GDM1 (cell line): ENCODE measurements around the gene GGA2.
A peak's percentile ranks its signal among the peaks of the same experiment; 100 is the strongest.
"Not testable (repeated sequence)": the region's sequence is repeated elsewhere in the genome, so short reads cannot be mapped to it uniquely, and the experiment has no call there.

Experiments used
- DNase-seq: peaks from one replicate; lab custom pipeline; 2025; lab: John Stamatoyannopoulos, UW

GGA2 gene

DNA sequence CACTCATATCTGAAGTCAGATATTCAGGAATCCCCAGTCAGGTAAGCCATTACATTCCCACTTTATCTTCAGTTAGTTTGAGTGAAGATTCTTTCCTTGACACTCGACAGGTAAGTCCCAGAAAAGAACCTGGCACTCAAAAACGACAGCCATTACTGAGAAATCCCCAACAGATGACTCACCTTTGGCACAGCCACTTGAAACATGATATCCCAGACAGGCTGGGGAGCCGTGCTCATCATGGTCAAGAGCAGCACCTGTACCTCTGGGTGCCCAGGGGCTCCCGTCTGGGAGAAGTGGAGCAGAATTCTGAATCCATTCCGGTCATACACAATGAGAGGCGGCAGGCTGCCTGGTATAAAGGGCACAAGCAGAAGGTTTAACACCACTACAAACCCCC lies 40.5 kb downstream of the GGA2 start:
- no peak for DNase-seq

DNA sequence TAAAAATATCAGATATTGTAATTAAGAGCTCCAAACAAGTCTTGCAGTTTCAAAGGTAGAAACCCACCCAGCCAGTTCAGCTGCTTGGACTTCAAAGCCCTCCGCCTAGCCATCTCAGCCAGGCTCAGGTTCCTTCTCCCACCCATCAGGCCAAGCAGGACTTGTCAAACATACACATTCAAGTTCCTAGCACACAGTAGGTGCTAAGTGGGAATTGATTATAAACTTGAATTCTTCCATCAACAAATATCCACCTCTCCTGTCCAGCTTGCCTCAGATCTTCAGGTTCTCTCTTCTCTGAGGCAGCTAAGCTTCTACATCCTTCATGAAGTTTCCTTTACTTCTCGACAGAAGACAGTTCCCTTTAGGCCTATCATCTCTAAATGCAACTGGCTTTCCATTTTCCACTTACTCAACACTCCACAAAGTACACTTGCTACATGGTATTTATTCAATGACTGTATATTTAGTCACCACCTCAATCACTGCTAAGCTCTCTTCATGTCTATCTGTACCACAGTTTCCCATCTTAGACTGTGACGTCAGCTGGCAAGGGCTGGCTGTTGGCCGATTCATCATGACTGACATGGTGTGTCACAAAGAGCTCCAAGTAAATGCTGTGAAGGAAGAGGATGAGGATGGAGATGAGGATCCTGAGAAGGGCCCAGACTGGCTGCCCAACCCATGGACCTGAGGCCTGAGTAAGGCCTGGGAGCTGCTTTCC lies 44.0 kb downstream of the GGA2 start:
- no peak for DNase-seq

DNA sequence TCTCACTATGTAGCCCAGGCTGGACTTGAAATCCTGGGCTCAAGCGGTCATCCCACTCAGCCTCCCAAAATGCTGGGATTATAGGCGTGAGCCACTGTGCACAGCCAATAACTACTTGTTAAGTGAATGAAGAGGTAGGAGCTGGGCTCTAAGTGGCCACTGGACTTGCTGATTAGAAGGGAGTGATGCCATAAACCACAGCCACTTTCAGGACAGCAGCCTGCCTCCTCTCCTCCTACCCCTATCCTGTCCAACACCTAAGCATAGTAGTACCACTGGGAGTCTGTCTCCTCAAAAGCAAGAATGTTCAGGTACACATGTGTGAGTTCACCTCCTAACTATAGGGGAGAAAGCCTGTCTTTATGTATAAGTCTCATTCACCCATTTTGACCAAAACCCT lies 45.1 kb downstream of the GGA2 start:
- no peak for DNase-seq

DNA sequence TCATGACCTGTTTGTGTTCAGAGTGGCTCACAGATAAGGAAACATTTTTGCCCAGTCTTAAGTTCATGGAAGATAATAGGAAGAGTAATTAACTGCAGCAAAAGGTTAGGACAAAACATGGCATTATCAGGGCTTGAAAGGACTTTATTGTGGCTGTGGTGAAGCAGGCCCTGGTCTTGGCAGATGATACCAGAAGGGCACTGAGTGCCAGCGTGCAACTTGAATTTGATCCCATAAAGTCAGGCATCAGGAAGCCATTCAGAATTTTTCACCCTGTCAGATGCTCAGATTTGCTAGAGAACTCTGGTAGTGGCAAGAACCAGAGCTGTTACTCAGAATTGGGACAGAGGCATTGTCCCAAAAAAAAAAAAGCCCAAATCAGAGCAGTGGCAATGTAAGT lies 46.1 kb downstream of the GGA2 start:
- no peak for DNase-seq

DNA sequence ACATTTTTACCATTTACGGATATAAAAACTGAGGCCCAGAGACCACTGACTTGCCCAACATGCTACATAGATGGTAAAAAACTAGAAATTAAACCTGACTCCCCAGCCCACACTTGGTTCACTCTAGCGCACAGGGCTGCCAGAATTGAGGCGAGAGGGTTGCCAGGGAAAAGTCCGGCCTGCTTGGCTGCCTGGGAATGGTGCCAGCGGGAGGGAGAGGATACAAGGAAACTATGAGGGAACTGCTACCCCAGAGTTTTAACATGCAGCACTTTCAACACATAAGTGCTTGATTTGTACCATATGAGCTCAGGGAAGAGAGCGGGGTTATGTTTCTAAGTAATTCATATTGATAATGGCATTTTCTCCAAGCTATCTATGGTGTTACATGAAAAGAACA lies 47.3 kb downstream of the GGA2 start:
- not testable (repeated sequence) for DNase-seq

DNA sequence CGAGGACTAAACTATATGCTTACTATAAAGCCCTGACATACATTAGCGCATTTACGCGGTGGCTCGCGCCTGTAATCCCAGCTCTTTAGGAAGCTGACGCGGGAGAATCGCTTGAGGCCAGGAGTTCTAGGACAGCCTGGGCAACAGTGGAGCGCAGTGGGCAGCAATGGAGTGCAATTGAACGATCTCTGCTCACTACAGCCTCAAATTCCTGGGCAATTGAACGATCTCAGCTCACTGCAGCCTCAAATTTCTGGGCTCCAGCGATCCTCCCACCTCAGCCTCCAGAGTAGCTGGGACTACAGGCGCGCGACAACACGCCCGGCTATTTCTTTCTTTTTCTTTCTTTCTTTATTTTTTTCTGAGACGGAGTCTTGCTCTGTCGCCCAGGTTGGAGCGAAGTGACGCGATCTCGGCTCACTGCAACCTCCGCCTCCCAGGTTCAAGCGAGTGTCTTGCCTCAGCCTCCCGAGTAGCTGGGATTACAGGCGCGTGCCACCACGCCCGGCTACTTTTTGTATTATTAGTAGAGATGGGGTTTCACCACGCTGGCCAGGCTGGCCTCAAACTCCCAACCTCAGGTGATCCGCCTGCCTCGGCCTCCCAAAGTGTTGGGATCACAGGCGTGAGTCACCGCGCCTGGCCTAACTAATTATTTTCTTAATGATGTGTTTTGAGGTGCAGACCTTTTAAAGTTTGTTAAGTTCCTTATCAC lies 56.8 kb downstream of the GGA2 start:
- DNase-seq = no peak

DNA sequence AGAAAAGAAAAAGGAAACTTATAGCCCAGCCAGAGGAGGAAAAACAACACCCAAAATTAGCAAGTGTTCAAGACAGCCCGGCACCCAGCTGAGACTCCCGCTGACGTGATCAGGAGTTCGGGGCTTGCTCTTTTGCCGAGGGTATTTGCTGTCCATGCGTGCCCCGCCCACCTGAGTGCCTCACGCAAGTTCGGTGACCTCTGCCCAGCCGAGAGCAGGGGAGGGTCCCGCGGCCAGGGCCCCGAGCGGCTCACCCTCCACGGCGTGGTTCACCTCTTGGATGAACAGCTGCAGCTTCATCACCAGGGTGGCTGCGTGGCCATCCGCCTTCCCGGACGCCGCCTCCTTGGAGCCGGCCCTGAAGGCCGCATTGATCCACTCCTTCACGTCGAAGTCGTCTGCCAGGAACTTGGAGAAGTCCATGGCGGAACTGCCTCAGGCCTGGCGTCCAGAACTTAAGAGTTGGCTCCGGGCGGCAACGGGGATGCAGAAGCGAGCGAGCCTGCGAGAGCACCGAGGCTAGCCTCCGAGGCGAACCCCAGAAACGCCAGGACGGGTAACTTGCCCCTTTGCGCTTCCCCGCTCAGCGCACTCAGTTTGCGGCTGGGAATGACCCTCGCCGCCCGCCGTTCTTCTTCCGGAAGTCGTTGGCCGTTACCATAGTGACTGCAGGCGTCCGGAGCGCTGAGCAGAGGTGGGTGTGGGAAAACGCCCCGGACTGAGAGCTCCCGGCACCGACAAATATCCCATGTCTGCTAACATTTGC lies 57.5 kb downstream of the GGA2 start, which contains the start of gene COG7:
COG7 (minus strand) TSS at position 618 of the 766 bp plus-strand sequence; CDS start at position 423, 195 bp downstream.
- DNase-seq = peak; percentile 70

DNA sequence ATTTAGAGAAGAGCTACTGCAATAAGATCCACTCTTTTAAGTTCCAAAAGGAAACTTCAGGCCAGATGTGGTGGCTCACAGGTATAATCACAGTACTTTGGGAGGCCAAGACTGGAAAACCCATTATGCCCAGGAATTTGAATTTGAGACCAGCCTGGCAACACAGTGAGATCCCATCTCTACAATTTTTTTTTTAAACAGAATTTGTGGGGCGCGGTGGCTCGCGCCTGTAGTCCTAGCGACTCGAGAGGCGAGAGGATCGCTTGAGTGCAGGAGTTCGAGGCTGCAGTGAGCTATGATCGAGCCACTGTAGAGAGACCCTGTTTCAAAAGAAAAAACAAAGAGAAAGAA lies 58.1 kb downstream of the GGA2 start:
- DNase-seq = no peak

DNA sequence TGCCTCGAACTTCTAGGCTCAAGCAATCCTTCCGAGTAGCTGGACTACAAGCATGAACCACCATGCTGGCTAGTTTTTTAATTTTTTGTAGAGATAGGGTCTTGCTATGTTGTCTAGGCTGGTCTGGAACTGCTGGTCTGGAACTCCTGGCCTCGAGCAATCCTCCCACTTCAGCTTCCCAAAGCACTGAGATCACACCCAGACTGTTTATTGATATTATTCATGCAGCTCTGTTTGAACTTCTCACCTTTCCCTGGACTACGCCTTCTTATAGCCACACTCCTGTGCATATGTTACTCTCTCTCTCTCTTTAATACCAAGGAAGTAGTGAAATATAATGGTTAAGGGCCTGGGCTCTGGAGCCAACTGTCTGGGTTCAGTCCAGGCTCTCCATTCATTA lies 61.9 kb downstream of the GGA2 start:
- no peak for DNase-seq

DNA sequence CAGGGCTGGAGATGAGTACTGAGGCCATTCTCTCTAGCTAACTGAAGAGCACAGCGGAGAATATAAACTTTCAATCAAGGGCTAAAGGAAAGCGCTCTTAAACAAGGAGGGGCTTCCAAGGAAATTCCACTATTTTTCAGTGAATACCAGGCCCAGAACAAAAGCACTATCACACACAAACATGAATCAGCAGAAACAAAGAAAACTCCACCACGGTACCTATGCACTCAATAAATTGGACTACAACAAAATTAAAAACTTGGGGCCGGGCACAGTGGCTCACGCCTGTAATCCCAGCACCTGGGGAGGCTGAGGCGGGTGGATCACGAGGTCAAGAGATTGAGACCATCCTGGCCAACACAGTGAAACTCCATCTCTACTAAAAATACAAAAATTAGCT lies 72.8 kb downstream of the GGA2 start:
- not testable (repeated sequence) for DNase-seq

DNA sequence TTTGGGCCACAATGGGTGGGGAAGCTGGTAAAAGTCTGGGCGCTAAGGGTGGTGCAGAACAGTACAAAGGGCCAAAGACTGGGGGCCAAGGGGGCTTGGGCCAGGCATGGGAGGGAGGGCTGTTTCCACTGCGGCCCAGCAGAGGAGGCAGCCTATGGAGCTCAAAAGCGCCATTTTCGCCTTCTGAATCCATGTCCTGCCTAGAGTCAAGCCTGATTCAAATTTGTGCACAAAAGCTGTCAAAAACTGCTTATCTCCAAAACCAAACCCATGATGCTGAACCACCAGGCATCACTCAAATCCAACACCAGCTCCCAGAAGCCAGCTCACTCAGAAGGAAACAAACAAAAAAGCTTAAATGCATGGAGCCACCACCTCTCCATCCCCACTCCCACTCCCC lies 73.3 kb downstream of the GGA2 start:
- no peak for DNase-seq

DNA sequence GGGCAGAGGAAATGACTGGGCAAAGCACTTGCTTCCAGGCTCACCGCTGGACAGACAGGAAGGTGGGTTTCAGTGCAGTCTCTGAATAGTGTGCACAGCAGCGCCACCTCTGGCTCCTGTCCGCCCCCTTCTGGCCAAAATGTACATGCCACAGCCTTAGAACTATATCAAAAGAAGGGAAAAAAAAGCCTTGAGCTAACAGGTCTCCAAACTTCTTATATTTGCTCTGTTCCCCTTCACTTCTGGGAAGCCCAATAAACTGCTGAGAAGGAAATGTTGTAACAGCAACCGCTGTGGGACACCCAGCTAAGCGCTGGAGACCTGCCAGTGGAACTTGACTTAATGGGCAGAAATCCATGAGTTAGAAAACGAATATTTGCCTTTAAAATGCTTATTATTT lies 74.8 kb downstream of the GGA2 start:
- DNase-seq = peak; percentile 40

DNA sequence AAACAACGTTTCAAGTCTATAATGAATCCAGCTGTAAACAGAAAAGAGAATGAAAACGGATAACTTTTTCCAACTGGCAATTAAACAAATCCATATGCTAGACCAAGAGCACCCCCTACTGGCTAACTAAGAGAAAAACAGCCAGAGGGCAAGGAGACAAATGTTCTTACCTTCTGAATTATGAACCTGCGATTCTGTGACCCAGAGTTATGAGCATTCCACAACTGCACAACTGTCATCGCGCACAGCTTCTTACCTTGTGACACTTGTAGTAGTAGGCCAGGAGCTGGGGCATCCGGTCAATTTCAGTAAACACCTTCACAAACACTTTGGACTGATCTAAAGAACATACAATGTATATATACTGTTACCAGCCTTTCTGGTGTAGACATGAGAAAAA lies 75.9 kb downstream of the GGA2 start:
- peak; percentile 28 for DNase-seq

DNA sequence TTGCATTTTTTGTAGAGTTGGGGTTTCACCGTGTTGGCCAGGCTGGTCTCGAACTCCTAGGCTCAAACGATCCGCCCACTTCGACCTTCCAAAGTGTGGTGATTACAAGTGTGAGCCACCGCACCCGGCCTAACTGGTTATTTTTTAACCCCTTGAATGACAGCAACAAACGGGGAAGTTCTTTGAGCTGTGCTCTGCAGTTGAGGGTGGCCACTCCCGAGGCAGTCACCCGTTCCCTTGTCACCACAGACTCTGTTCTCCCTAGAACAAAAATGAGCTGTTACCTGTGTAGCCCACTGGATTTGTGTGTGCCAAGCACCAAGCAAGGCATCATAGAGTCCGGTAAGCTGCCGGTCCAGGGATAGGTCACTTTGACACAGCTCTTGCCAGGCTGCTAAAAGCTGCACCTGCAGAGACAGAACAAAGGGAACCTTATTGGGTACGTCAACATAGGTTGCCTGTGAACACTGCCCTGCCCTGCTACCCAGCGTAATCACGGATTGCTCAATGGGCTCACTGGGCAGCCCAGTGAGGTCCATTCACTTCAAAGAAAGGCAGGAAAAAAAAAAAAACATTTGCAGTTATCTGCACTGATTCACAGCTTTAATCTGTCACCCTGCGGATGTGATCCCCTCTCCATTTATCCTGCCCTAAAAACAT lies 76.9 kb downstream of the GGA2 start:
- DNase-seq = no peak

DNA sequence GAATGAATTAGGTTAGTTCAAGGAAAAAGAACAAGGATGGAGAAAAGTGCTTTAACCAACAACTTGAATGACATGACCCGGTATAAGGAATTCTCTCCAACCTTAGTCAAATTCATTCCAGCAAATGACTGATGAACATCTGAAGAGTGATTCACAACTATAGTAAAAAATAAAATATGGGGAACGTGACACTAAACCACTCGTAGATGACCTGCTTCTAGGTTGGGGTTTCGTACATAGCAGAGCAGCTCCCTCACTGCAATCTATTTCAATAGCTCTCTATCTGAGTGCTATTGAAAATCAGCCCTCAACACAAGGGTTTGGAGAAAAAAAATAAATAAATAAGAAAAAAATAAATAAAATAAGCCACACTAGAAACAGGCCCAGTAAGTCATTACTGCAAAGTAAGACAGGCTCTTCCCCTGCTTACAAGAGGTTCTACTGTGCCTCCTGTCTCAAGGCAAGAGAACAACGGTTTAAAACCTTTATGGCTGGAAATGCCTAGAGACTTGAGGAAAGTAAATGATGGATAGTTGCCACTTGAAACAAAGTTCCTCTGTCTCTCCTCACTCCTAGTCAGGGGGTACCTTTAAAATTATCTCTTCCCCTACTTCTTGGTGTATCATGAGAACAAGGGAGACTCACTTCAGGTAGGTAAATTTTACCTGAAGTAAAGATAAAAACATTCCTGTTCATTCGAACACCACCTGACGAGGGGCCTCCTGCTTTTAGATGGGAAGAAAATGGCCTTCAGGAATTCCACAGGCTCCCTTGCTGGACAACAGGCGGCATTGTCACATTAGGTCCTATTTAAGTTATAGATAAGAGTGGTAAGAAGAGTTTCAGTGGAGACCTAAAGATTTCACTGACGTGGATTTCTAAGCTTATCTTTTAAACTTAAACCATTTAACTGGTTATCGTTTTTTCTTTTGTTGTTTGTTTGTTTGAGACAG lies 77.8 kb downstream of the GGA2 start:
- no peak for DNase-seq

DNA sequence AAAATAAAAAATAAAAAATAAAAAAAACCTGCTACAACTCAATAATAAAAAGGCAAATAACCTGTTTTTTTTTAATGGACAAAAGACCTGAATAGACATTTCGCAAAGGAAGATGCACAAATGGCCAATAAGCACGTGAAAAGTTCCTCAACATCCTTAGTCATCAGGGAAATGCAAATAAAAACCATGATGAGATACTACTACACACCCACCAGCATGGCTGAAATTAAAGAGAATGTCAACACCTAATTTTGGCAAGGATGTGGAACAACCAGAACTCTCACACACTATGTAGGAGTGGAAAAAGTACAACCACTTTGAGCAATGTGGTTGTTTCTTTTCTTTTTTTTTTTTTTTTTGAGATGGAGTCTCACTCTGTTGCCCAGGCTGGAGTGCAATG lies 81.9 kb downstream of the GGA2 start:
- no peak for DNase-seq

DNA sequence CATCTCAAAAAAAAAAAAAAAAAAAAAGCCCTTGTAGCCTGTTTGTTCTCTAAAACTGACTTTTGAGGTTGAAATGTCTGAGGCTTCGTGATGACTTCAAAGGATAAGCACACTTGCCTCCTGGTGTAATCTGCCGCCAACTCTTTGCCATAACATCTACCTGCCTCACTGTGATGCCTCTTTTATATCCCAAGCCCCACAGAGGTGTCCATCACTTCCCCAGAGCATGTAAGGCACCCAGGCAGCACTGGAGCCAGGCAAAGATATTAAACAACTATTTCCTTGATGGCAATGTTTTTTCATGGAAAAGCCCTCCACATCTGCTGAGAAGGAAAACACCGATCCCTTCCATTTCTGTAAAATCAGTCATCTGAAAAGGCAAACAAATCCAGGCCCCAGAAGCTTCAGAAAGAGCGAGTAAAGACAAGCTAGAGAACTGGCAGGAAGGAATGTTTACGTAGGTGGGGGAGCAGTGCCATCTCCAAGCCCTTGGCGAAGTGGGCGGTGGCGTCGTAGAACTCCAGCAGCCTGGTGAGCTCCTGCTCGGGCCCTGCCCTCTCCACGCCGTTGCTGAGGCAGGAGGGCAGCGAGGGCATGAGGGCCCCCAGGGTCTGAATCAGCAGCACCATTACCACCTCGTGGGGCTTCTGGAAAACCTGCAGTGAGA lies 85.9 kb downstream of the GGA2 start:
- DNase-seq = no peak

DNA sequence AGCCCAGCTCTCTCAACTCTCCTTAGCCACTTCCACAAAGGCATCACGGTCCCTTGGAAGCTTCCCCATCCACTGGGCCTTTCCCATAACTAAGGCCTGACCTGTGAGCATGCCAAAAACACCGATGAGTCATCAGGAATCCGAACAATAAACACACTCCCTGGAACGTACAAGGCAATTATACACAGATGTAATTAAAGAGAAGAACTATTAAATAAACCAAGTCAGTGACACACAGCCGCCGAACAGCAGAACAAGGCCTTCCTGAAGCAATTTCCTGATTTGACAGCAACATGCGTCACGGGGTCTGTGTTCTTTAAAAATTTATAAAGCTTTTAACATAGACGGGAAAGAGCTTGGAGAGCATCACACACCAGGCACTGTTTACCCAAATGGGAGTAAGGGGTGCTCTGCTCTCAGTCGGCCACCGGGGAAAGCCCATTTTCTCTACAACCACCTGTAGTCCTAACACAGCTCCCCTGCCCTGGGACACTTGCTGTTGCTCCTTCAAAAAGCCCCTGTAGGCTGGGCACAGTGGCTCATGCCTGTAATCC lies 86.7 kb downstream of the GGA2 start:
- no peak for DNase-seq

DNA sequence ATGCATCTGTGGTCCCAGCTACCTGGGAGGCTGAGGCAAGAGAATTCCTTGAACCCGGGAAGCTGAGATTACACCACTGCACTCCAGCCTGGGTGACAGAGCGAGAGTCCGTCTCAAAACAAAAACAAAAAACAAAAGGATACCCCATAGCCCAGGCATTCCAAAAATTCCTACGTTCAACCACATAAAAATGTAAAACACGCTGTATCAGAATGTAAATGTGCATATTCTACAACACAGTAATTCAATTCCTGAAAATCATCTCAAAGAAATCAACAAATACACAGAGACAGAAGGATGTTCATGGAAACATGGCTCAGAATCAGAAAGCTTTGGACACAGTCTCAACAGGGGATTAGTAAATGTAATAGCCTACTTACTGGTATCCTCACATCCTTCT lies 90.3 kb downstream of the GGA2 start:
- no peak for DNase-seq

DNA sequence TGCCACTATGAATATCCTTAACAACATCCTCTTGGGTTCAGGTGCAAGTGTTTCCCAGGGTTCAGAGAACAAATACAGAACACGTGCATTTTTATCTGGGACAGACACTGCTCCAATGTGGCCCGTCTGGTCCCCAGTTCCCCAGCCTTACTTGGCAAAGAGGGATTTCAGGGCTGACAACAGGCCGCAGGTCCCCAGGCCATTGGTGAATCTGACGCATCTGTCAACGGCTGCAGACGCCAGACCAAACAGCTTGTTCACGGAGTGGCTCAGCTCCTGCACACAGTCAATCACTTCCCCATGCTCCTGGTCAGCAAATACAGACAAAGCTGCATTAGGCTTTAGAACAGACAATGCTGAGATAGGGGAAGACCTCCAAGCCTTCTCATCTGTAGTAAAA lies 93.5 kb downstream of the GGA2 start:
- DNase-seq = no peak

DNA sequence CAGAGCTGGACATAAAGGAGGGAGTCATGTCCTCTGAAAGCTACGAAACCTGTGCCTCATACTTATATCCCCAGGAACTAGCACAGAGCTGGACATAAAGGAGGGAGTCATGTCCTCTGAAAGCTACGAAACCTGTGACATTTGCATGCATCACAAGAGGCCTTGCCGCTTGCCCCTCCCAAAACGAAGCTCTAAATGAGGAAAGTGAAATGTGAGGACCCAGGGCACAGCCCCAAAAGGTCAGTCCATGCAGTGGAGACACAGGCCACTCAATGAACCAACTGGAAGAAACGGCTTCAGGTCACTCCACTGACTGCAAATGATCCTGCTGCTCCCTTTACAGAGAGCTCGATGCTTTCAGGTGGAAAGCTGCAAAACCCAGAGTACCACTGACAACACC lies 95.6 kb downstream of the GGA2 start:
- DNase-seq = no peak
